Hypothalamus (tissue), 51 donors: ENCODE data around the gene SLC12A9.

ENCODE experiments used
- DNase-seq, 51 donors: peaks; one replicate each; lab custom pipeline; 2025; lab: John Stamatoyannopoulos, UW

SLC12A9 gene

GRCh38 chr7:100881136-100881535 lies 28.6 kb downstream of the SLC12A9 start:
- no peak for DNase-seq

- no peak for DNase-seq
These were observed 29.7 kb downstream of the SLC12A9 start for GRCh38 chr7:100882201-100882600.

- DNase-seq, result peak in 2 of 51 donors; percentile 24 to 28
These were observed 30.4 kb downstream of the SLC12A9 start for GRCh38 chr7:100882785-100883526.

- DNase-seq, result no peak
These were observed 32.4 kb downstream of the SLC12A9 start for GRCh38 chr7:100884736-100885439.

- DNase-seq, result no peak
These were observed 33.1 kb downstream of the SLC12A9 start for GRCh38 chr7:100885440-100886141.

GRCh38 chr7:100886142-100886935 lies 33.8 kb downstream of the SLC12A9 start:
- no peak for DNase-seq

- no peak for DNase-seq
These were observed 34.5 kb downstream of the SLC12A9 start for GRCh38 chr7:100886936-100887515.

GRCh38 chr7:100887516-100888290 lies 35.2 kb downstream of the SLC12A9 start:
- DNase-seq, result no peak

GRCh38 chr7:100888291-100888987 lies 35.9 kb downstream of the SLC12A9 start:
- DNase-seq, result peak in 1 of 51 donors; percentile 36

- peak in 1 of 51 donors; percentile 66 for DNase-seq
These were observed 36.7 kb downstream of the SLC12A9 start, which contains the start of gene UFSP1 for GRCh38 chr7:100888988-100889750. TSS of gene UFSP1 (minus strand) at chr7:100889715. CDS start at chr7:100889271, 444 bp downstream.

- peak in 1 of 51 donors; percentile 45 for DNase-seq
These were observed 38.4 kb downstream of the SLC12A9 start for GRCh38 chr7:100890653-100891567.

- no peak for DNase-seq
These were observed 39.2 kb downstream of the SLC12A9 start for GRCh38 chr7:100891568-100892247.

- DNase-seq, result no peak
These were observed 40.1 kb downstream of the SLC12A9 start for GRCh38 chr7:100892364-100893317.

GRCh38 chr7:100893318-100893895 lies 40.9 kb downstream of the SLC12A9 start:
- no peak for DNase-seq
